GM12875 (cell line): ENCODE data around the gene AGO4.

Source experiments
- H3K4me3 ChIP-seq: one replicate; pipeline ENCODE4 v1.5.1; 2011; ENCODE audit warnings: low read depth, low read length, control low read depth
- TF ChIP-seq, protein P1 (sequence below): IDR thresholded peaks from 2 replicates; pipeline ENCODE4 v1.5.1; 2011; ENCODE audit warnings: low read depth, mild to moderate bottlenecking, control low read depth, inconsistent platforms, low read length, moderate library complexity, borderline replicate concordance; ENCODE audit not compliant: insufficient read depth

The AGO4 gene

DNA sequence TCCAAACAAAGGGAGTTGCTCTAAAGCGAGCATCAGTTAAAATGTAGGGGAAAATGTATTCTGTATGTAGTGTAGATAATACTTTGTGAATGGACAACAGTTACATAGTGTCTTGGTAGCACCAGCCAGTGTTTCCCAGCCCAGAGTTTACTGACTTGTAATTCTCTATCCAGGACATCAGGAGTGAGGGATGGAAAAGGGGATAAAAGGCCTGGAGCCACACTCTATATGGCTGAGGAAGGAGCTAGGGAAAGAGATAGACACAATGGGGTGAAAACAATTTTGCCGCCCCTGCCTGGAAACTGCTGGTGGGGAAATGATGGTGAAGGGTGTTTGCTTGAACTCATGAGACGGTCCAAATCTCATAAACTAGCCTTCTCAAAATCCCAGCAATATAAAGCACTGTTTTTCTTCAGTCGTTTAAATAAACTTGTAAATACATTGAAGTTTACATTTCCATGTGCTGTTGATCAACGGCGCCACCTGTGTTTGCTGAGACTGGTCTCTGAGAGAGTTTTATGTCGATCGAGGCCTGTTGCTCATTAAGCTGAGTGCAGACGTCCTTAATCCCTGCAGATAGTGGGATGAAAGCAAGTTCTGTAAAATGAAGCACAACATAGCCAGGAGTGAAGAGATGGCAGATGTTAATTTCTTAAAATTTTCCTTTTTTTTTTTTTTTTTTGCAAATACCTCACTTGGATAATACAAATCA, 47.3 kb downstream of the AGO4 start:
- TF ChIP-seq, protein P1, sequence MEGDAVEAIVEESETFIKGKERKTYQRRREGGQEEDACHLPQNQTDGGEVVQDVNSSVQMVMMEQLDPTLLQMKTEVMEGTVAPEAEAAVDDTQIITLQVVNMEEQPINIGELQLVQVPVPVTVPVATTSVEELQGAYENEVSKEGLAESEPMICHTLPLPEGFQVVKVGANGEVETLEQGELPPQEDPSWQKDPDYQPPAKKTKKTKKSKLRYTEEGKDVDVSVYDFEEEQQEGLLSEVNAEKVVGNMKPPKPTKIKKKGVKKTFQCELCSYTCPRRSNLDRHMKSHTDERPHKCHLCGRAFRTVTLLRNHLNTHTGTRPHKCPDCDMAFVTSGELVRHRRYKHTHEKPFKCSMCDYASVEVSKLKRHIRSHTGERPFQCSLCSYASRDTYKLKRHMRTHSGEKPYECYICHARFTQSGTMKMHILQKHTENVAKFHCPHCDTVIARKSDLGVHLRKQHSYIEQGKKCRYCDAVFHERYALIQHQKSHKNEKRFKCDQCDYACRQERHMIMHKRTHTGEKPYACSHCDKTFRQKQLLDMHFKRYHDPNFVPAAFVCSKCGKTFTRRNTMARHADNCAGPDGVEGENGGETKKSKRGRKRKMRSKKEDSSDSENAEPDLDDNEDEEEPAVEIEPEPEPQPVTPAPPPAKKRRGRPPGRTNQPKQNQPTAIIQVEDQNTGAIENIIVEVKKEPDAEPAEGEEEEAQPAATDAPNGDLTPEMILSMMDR = no peak
- no peak overlapping the region for H3K4me3 ChIP-seq

DNA sequence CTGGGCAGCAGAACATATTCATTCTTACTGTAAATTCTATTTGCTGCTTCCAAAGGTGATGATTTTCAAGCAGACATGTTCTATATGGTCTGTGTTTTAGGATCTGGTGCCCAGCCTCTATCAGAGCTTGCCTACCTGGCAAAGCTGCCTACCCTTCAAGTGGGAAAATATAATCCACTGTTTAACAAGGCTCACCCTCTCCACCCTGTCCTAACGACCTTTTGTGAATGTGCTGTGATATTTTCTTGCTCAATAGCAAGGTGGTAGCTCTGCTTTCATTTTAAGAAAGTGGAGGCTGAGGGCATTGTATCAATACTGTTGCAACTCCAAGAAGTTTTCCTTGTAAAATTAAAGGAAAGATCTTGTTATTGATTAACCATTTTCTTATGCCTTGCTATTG, 49.1 kb downstream of the AGO4 start:
- TF ChIP-seq, protein P1 = no peak
- H3K4me3 ChIP-seq = no peak overlapping the region

DNA sequence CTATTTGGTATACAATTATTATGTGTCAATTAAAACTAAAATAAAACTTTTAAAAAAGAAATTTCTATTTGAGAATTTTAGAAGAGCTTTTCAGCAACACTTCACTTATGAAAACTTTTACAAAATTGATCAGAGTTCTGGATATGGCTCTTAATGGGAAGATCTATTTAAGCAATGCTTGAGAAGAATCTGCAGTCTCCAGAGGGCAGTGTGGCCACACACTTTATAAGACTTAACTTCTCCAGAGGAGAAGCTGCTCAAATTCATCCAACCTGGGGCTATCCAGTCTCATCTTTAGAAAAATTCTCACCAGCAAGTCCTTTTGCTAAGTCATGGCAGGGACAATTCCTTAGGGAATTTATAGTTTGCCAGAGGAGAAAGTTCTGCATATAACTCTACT, 50.0 kb downstream of the AGO4 start:
- H3K4me3 ChIP-seq = no peak overlapping the region
- TF ChIP-seq, protein P1 = 0 out of 2 replicates have a peak, but pooled peaks have one; percentile 13

DNA sequence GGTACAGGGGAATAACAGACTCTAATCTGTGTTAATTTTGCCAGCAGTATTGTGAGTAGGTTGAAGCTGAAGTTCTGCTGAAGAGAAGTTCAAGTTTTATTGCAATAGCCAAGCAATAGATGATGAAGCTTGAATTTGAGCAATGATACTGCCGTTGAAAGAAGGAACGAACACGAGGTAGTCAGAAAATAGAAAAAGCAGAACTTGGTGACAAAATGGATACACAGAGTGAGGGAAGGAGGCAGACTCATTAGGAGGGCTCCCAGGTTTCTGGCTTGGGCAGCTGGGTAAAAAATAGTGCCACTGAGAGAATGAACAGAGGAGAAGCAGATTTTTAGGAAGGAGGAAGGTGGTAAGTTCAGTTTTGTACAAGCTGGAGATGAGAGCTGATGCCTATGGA, 52.9 kb downstream of the AGO4 start:
- TF ChIP-seq, protein P1 = no peak
- no peak overlapping the region for H3K4me3 ChIP-seq

DNA sequence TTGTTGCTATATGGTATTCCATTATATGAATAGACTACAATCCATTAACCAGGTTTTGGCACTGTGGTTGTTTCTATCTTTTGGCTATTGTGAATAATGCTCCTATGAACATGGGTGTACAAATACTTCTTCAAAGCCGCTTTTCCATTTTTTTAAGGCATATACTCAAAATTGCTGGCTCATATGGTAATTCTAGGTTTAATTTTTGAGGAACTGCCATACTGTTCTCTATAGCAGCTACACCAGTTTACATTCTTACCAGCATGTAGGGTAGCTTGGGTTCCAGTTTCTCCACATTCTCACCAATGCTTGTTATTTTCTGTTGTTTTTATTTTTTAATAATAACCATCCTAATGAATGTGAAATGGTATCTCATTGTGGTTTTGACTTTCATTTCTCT, 55.3 kb downstream of the AGO4 start:
- TF ChIP-seq, protein P1 = no peak
- H3K4me3 ChIP-seq = no peak overlapping the region

DNA sequence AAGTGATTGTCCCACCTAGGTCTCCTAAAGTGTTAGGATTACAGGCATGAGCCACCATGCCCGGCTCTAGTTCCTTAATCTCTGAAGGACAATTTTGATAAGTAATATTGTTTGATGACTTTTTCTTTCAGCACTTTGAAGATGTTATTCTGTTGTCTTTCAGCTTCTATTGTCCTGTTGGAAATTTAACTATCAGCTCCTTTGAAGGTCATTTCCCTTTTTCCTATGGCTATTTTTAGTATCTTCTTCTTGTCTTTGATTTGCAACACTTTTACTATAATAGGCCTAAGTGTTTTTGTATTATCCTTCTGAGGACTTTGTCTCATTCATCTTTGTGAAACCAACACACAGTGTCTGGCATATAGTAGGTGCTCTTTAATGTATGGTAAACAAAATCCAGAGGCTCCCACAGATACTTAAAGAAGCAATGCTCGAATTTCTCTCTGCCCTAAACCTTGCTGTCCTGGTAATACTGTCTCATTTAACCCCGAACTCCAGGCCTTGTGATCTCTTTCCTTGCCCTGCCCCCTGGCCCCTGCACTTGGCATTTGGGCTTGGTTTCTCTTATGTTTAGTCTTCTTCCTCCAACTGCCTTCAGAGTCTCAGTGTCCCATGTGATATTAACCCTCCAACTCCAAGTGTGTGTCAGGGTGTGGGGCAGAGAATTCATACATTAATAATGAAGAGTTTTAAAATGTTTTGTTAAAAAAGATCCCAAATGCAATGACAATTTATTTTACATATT, 56.2 kb downstream of the AGO4 start:
- no peak overlapping the region for H3K4me3 ChIP-seq
- TF ChIP-seq, protein P1 = no peak

DNA sequence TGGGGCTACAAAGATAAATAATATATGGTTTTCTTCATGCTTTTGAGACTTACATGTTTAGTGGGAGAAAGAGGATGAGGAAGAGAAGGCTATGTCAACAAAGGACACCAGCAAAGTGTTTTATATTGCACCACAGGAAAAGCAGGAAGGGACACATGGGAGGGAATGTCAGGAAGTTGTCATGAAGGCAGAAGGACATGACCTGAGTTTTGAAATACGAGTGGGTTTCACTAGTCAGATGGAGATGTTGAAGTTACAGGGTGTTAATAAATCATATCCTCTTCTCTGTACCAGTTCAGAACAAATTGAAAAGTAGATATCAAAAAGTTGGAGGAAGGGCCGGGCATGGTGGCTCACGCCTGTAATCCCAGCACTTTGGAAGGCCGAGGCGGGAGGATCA, 57.0 kb downstream of the AGO4 start:
- H3K4me3 ChIP-seq = no peak overlapping the region
- TF ChIP-seq, protein P1 = no peak
